ENCODE measurements around the gene CSTPP1.

The CSTPP1 gene

GRCh38 chr11:46892838-46893237 is 43.7 kb upstream of the CSTPP1 start:
- DNase-seq (ENCODE audit: extremely low read depth, low read depth), result no peak
- TF ChIP-seq, protein P1, sequence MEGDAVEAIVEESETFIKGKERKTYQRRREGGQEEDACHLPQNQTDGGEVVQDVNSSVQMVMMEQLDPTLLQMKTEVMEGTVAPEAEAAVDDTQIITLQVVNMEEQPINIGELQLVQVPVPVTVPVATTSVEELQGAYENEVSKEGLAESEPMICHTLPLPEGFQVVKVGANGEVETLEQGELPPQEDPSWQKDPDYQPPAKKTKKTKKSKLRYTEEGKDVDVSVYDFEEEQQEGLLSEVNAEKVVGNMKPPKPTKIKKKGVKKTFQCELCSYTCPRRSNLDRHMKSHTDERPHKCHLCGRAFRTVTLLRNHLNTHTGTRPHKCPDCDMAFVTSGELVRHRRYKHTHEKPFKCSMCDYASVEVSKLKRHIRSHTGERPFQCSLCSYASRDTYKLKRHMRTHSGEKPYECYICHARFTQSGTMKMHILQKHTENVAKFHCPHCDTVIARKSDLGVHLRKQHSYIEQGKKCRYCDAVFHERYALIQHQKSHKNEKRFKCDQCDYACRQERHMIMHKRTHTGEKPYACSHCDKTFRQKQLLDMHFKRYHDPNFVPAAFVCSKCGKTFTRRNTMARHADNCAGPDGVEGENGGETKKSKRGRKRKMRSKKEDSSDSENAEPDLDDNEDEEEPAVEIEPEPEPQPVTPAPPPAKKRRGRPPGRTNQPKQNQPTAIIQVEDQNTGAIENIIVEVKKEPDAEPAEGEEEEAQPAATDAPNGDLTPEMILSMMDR (IDR thresholded peaks at IDR 0.05; ENCODE audit: low read depth, low read length), result no peak

GRCh38 chr11:46894506-46894905 is 42.1 kb upstream of the CSTPP1 start:
- TF ChIP-seq, protein P1 (IDR thresholded peaks at IDR 0.05; ENCODE audit: low read depth, low read length), result no peak
- no peak for DNase-seq (ENCODE audit: extremely low read depth, low read depth)

DNA sequence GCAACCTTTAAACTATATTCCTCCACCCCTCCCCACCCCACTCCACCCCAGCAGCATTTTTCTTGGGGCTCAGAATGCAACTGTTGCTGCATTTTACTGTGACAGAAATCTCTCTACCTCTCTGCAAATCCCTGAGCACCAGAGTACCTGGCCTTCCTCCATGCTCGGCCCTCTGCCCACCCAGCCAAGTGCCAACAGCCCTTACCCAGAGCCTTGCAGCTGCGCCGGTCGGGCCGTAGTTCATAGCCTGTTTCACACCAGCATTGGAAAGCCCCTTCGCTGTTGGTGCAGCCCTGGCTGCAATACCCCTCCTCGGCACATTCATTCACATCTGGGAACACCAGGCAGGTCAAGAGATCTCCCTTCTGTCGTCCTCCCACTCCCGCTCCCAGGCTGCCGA is 41.6 kb upstream of the CSTPP1 start:
- TF ChIP-seq, protein P1 (IDR thresholded peaks at IDR 0.05; ENCODE audit: low read depth, low read length), result no peak
- no peak for DNase-seq (ENCODE audit: extremely low read depth, low read depth)

- TF ChIP-seq, protein P1 (IDR thresholded peaks at IDR 0.05; ENCODE audit: low read depth, low read length), result no peak
- no peak for DNase-seq (ENCODE audit: extremely low read depth, low read depth)
Measured at GRCh38 chr11:46895821-46896220, 40.7 kb upstream of the CSTPP1 start.

DNA sequence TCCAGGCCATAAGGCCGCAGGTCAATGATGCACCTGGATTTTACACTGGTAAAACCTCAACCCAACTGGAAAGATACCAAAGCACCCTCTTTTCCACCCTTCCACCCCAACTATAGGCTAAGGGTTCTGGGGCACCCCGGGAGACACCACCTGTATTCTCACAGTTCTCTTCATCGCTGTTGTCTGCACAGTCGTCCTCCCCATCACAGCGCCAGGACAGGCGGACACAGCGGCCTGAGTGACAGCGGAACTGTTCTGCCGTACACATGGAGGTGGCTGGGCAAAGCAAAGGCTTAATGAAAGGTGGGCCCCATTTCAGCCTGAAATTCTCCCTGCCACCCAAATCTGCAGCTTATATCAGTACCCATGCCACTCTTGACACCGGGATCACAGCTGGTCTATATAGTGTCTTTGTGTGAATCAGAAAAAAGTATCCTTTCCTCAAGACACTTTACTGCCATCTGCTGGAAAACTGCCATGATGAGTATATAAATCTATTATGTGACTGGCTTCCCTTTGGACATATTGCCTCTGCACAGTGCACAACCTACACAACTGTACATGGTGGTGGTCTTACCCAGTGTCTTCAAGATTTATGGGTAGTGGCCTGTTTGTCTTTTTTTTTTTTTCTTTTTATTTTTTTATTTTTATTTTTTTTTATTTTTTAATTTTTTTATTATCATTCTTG is 39.7 kb upstream of the CSTPP1 start:
- DNase-seq (ENCODE audit: extremely low read depth, low read depth), result no peak
- TF ChIP-seq, protein P1 (IDR thresholded peaks at IDR 0.05; ENCODE audit: low read depth, low read length), result peak; percentile 12

GRCh38 chr11:46898396-46899095 is 38.0 kb upstream of the CSTPP1 start:
- no peak for DNase-seq (ENCODE audit: extremely low read depth, low read depth)
- TF ChIP-seq, protein P1 (IDR thresholded peaks at IDR 0.05; ENCODE audit: low read depth, low read length), result no peak

- TF ChIP-seq, protein P1 (IDR thresholded peaks at IDR 0.05; ENCODE audit: low read depth, low read length), result no peak
- no peak for DNase-seq (ENCODE audit: extremely low read depth, low read depth)
Measured at GRCh38 chr11:46899501-46900025, 37.0 kb upstream of the CSTPP1 start.

All from AG09319 (cell line).